HUDEP-2 (cell line): ENCODE results near the gene GRID2.
"Not testable (repeated sequence)": the region's sequence is repeated elsewhere in the genome, so short reads cannot be mapped to it uniquely, and the experiment has no call there.

Source experiments
- DNase-seq, 76 experiments: peaks; one replicate each; lab custom pipeline; 2025; ENCODE audit not compliant: unreplicated experiment in 76 of 76; lab: John Stamatoyannopoulos, UW

The GRID2 gene

GRCh38 chr4:92433272-92433758 is 129.5 kb downstream of the GRID2 start:
- no peak for DNase-seq

GRCh38 chr4:92438722-92439121 is 135.0 kb downstream of the GRID2 start:
- not testable (repeated sequence) for DNase-seq

GRCh38 chr4:92442131-92442530 is 138.4 kb downstream of the GRID2 start:
- not testable (repeated sequence) for DNase-seq

- not testable (repeated sequence) for DNase-seq
Measured at GRCh38 chr4:92444143-92444843, 140.5 kb downstream of the GRID2 start.

GRCh38 chr4:92445127-92445526 is 141.4 kb downstream of the GRID2 start:
- DNase-seq = no peak

- no peak for DNase-seq
Measured at GRCh38 chr4:92447255-92447905, 143.6 kb downstream of the GRID2 start.

- not testable (repeated sequence) for DNase-seq
Measured at GRCh38 chr4:92448176-92448575, 144.4 kb downstream of the GRID2 start.

- no peak for DNase-seq
Measured at GRCh38 chr4:92450694-92451093, 146.9 kb downstream of the GRID2 start.

- DNase-seq = no peak
Measured at GRCh38 chr4:92451782-92452181, 148.0 kb downstream of the GRID2 start.

- DNase-seq = not testable (repeated sequence)
Measured at GRCh38 chr4:92452383-92452782, 148.6 kb downstream of the GRID2 start.

GRCh38 chr4:92455329-92455839 is 151.6 kb downstream of the GRID2 start:
- DNase-seq = no peak

- DNase-seq = no peak
Measured at GRCh38 chr4:92455951-92456350, 152.2 kb downstream of the GRID2 start.

GRCh38 chr4:92461732-92462131 is 158.0 kb downstream of the GRID2 start:
- DNase-seq = no peak

- DNase-seq = no peak
Measured at GRCh38 chr4:92477298-92477697, 173.5 kb downstream of the GRID2 start.

- DNase-seq = no peak
Measured at GRCh38 chr4:92483341-92483740, 179.6 kb downstream of the GRID2 start.

- DNase-seq = no peak
Measured at GRCh38 chr4:92488496-92488895, 184.7 kb downstream of the GRID2 start.

- no peak for DNase-seq
Measured at GRCh38 chr4:92497141-92497540, 193.4 kb downstream of the GRID2 start.

GRCh38 chr4:92501456-92501855 is 197.7 kb downstream of the GRID2 start:
- DNase-seq = no peak

GRCh38 chr4:92506933-92507332 is 203.2 kb downstream of the GRID2 start:
- DNase-seq = no peak

GRCh38 chr4:92514627-92515026 is 210.9 kb downstream of the GRID2 start:
- no peak for DNase-seq

- no peak for DNase-seq
Measured at GRCh38 chr4:92516450-92516849, 212.7 kb downstream of the GRID2 start.

GRCh38 chr4:92519727-92520126 is 216.0 kb downstream of the GRID2 start:
- DNase-seq = no peak
